HG03103 (cell line): ENCODE data around the gene NINJ1.
"Not testable (repeated sequence)": the region's sequence is repeated elsewhere in the genome, so short reads cannot be mapped to it uniquely, and the experiment has no call there.

Experiments
- ATAC-seq: cut with Tn5 transposase; IDR thresholded peaks from one replicate; pipeline ENCODE4 v1.9.1; 2021; ENCODE audit warnings: low read depth; ENCODE audit not compliant: unreplicated experiment

The NINJ1 gene

GRCh38 chr9:93107825-93108161 lies 26.3 kb downstream of the NINJ1 start:
- no peak for ATAC-seq

GRCh38 chr9:93107151-93107824 lies 26.8 kb downstream of the NINJ1 start:
- ATAC-seq: no peak

- no peak for ATAC-seq
Observed at GRCh38 chr9:93105620-93106019, 28.4 kb downstream of the NINJ1 start.

- ATAC-seq: not testable (repeated sequence)
Observed at GRCh38 chr9:93101086-93101485, 33.0 kb downstream of the NINJ1 start.

GRCh38 chr9:93100276-93100636 lies 33.8 kb downstream of the NINJ1 start:
- ATAC-seq: no peak

GRCh38 chr9:93099551-93100275 lies 34.3 kb downstream of the NINJ1 start:
- ATAC-seq: no peak

- no peak for ATAC-seq
Observed at GRCh38 chr9:93098236-93098946, 35.7 kb downstream of the NINJ1 start.

GRCh38 chr9:93097511-93098201 lies 36.4 kb downstream of the NINJ1 start:
- ATAC-seq: no peak

GRCh38 chr9:93096811-93097382 lies 37.2 kb downstream of the NINJ1 start:
- ATAC-seq: no peak

GRCh38 chr9:93096131-93096802 lies 37.8 kb downstream of the NINJ1 start, which contains the start of gene CARD19:
TSS of gene CARD19 (plus strand) at chr9:93096217. CDS start at chr9:93096346, 129 bp downstream.
- ATAC-seq: peak; percentile 20

GRCh38 chr9:93095205-93096130 lies 38.6 kb downstream of the NINJ1 start:
- ATAC-seq: peak; percentile 47

GRCh38 chr9:93094658-93095204 lies 39.3 kb downstream of the NINJ1 start:
- ATAC-seq: no peak

GRCh38 chr9:93093877-93094657 lies 40.0 kb downstream of the NINJ1 start:
- no peak for ATAC-seq

- ATAC-seq: no peak
Observed at GRCh38 chr9:93093127-93093876, 40.7 kb downstream of the NINJ1 start.

GRCh38 chr9:93092251-93092991 lies 41.6 kb downstream of the NINJ1 start:
- ATAC-seq: no peak

GRCh38 chr9:93091453-93092081 lies 42.5 kb downstream of the NINJ1 start:
- no peak for ATAC-seq
